Measurements from ENCODE around the gene FGGY. TPM values are rescaled to one million over a fixed set of nuclear protein-coding genes. Genes with fewer than 3 reads are reported as not detected.

FGGY gene
- total RNA-seq, 1 experiment from 2014 or later, result 14.6 TPM

- Histone ChIP-seq H3K79me2 (ENCODE audit: insufficient read depth, low read length) (no peaks in the 10 kb centered on the region), H3K4me1 (ENCODE audit: insufficient read depth, low read length) (no peaks in the 10 kb centered on the region), H3K79me1 (ENCODE audit: insufficient read depth, low read depth, low read length, poor library complexity, severe bottlenecking) (no peaks in the 10 kb centered on the region), H3K23me2 (ENCODE audit: insufficient read length, low read depth, low read length, poor library complexity, severe bottlenecking) (no peaks in the 10 kb centered on the region), H4K91ac (ENCODE audit: insufficient read length, low read depth, low read length) (no peak overlapping the region), H3K9ac (ENCODE audit: extremely low read depth, insufficient read length, low read length) (no peak overlapping the region), H4K20me1 (ENCODE audit: control insufficient read depth, insufficient read depth, insufficient read length) (no peaks in the 10 kb centered on the region), H4K5ac (ENCODE audit: insufficient read length, low read depth, low read length) (no peak overlapping the region), H2AK5ac (ENCODE audit: insufficient read length, low read length) (no peak overlapping the region), H3K14ac (ENCODE audit: insufficient read depth, low read length) (no peak overlapping the region), H2BK20ac (ENCODE audit: low read depth, low read length, poor library complexity, severe bottlenecking) (no peak overlapping the region), H3K4me2 (ENCODE audit: insufficient read depth, insufficient read length, low read length) (no peak overlapping the region), H2BK5ac (ENCODE audit: insufficient read length, low read length) (no peak overlapping the region), H2BK120ac (ENCODE audit: low read depth, low read length, poor library complexity, severe bottlenecking) (no peak overlapping the region), H2BK12ac (ENCODE audit: insufficient read length, low read depth, low read length) (no peak overlapping the region), H2AFZ (ENCODE audit: low read length) (no peak overlapping the region), H3K56ac (ENCODE audit: insufficient read length, low read depth, low read length) (no peak overlapping the region), H3K27me3 (ENCODE audit: insufficient read depth, low read length) (no peaks in the 10 kb centered on the region), H3K9me3 (ENCODE audit: control insufficient read depth, low read depth, low read length) (no peaks in the 10 kb centered on the region), H3T11ph (ENCODE audit: low read length) (no peak overlapping the region), H3K18ac (ENCODE audit: insufficient read length, low read depth, low read length) (no peak overlapping the region), H3K27ac (ENCODE audit: insufficient read length, low read depth, low read length) (no peak overlapping the region), H3K4ac (ENCODE audit: low read depth, low read length) (no peak overlapping the region), H2BK15ac (ENCODE audit: low read depth, low read length) (no peak overlapping the region), H3K23ac (ENCODE audit: insufficient read length, low read depth, low read length) (no peak overlapping the region), H4K8ac (replicated peaks; ENCODE audit: insufficient read length, low read depth, low read length) (no peak overlapping the region)
- H3K4me3 Mint-ChIP-seq, result no peak overlapping the region
- TF ChIP-seq, protein P1, sequence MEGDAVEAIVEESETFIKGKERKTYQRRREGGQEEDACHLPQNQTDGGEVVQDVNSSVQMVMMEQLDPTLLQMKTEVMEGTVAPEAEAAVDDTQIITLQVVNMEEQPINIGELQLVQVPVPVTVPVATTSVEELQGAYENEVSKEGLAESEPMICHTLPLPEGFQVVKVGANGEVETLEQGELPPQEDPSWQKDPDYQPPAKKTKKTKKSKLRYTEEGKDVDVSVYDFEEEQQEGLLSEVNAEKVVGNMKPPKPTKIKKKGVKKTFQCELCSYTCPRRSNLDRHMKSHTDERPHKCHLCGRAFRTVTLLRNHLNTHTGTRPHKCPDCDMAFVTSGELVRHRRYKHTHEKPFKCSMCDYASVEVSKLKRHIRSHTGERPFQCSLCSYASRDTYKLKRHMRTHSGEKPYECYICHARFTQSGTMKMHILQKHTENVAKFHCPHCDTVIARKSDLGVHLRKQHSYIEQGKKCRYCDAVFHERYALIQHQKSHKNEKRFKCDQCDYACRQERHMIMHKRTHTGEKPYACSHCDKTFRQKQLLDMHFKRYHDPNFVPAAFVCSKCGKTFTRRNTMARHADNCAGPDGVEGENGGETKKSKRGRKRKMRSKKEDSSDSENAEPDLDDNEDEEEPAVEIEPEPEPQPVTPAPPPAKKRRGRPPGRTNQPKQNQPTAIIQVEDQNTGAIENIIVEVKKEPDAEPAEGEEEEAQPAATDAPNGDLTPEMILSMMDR (conservative IDR thresholded peaks at IDR 0.05), result no peak
- WGBS (ENCODE audit: extremely low coverage, insufficient read length, low lambda C conversion rate), result no CpG with 5 or more reads among the region's 4 CpGs
- H3K36me3 Mint-ChIP-seq (ENCODE audit: insufficient read depth in 1 of 3, low read depth in 3 of 3), result no peaks in the 10 kb centered on the region
- no peak for DNase-seq
- H3K9me3 Mint-ChIP-seq, result no peaks in the 10 kb centered on the region
- H3K27me3 Mint-ChIP-seq (ENCODE audit: low read depth), result no peaks in the 10 kb centered on the region; the same call in 1 of the 2 replicates
- H3K4me1 Mint-ChIP-seq, result peaks cover 0 to 8% of the 10 kb centered on the region in 2 experiments; a peak in 1 of 4 replicates
- H3K27ac Mint-ChIP-seq, result no peak overlapping the region
Measured at GRCh38 chr1:59750328-59751003, 453.6 kb downstream of the FGGY start.
